ENCODE data around the gene WBP1. TPM values are rescaled to one million over a fixed set of nuclear protein-coding genes. Genes with fewer than 3 reads are reported as not detected.

The WBP1 gene
- total RNA-seq, 1 experiment from 2014 or later = 54.8 TPM

DNA sequence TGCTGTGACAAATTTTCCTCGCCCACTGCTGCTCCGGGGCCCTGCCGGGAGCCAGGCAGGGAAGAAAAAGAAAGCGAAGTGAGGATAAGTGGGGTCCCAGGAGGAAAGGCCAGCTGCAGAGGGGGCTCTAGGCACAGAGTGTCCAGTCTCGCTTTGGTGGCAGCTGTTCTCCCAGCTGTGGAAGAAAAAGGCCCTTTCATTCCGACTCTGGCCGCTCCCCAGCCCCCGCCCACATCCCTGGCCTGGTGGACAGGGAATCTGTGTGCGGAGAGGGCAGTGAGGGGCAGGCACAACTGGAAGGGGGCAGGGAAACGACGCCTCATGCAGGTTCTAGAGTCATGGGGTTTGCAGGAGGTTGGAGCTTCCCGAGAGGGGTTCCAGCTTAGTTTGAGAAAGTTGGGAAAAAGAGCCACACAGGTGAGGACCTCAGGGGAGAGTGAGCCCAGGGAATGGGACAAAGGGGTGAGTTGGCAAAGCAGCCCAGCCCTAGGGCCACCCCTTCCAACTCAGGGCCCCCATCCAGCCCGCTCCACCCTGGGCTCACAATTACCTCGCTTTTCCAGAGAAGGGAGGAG lies 18.3 kb upstream of the WBP1 start:
- CTCF ChIA-PET = interaction anchor here (0.6 to 1.2 kb wide), 7 partner anchors 12 to 147 kb away, joined by 3 to 9 read pairs (median 4); partner anchors contain the start of genes INO80B and WBP1
- no peaks in the 10 kb centered on the region for H3K27me3 Mint-ChIP-seq (ENCODE audit: insufficient read depth, unreplicated experiment)
- Histone ChIP-seq H3K4me3 (ENCODE audit: low read depth, low read length) (peak overlapping the region; percentile 94), H3K36me3 (ENCODE audit: control insufficient read depth, insufficient read depth, low read length) (peaks cover 5% of the 10 kb centered on the region), H3K27me3 (replicated peaks; ENCODE audit: control insufficient read depth, insufficient read depth, low read length) (no peaks in the 10 kb centered on the region), H3K9me3 (no peaks in the 10 kb centered on the region), H3K4me1 (peaks cover 20% of the 10 kb centered on the region; the same call in 1 of the 2 replicates)
- no TSS peak for BruUV-seq (replicated peaks)
- TF ChIP-seq, protein P1, sequence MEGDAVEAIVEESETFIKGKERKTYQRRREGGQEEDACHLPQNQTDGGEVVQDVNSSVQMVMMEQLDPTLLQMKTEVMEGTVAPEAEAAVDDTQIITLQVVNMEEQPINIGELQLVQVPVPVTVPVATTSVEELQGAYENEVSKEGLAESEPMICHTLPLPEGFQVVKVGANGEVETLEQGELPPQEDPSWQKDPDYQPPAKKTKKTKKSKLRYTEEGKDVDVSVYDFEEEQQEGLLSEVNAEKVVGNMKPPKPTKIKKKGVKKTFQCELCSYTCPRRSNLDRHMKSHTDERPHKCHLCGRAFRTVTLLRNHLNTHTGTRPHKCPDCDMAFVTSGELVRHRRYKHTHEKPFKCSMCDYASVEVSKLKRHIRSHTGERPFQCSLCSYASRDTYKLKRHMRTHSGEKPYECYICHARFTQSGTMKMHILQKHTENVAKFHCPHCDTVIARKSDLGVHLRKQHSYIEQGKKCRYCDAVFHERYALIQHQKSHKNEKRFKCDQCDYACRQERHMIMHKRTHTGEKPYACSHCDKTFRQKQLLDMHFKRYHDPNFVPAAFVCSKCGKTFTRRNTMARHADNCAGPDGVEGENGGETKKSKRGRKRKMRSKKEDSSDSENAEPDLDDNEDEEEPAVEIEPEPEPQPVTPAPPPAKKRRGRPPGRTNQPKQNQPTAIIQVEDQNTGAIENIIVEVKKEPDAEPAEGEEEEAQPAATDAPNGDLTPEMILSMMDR (IDR thresholded peaks at IDR 0.05; ENCODE audit: insufficient read depth in 1 of 2, low read depth in 1 of 2, low read length in 1 of 2, severe bottlenecking in 1 of 2, unreplicated experiment in 1 of 2) = no peak
- no peak for DNase-seq
- H3K36me3 Mint-ChIP-seq (ENCODE audit: insufficient read depth, unreplicated experiment) = peaks cover 53% of the 10 kb centered on the region
- H3K9me3 Mint-ChIP-seq (ENCODE audit: unreplicated experiment) = no peaks in the 10 kb centered on the region
- H3K27ac Mint-ChIP-seq (ENCODE audit: unreplicated experiment) = peak overlapping the region; percentile 99
- H3K4me3 Mint-ChIP-seq (ENCODE audit: unreplicated experiment) = peak overlapping the region; percentile 97
- intact Hi-C loops (cut with micrococcal nuclease; ENCODE audit: unreplicated experiment) = loop anchor here (2.0 kb wide), 1 partner anchor 15 kb away; no protein-coding TSS in a partner anchor
- POLR2A ChIA-PET = interaction anchor here (0.7 to 1.5 kb wide), 13 partner anchors 9 to 612 kb away, joined by 3 to 24 read pairs (median 4); partner anchors contain the start of genes INO80B, MOGS, MRPL53 and WBP1
- H3K4me1 Mint-ChIP-seq (ENCODE audit: low read depth, unreplicated experiment) = peaks cover 13% of the 10 kb centered on the region

- CTCF ChIA-PET = interaction anchor here (0.6 to 1.2 kb wide), 7 partner anchors 11 to 148 kb away, joined by 3 to 9 read pairs (median 4); partner anchors contain the start of genes INO80B and WBP1
Observed at GRCh38 chr2:74440378-74441169, 17.7 kb upstream of the WBP1 start.

More at GRCh38 chr2:74440378-74441169, 17.7 kb upstream of the WBP1 start:
- peak overlapping the region; percentile 97 for H3K4me3 Mint-ChIP-seq (ENCODE audit: unreplicated experiment)
- BruUV-seq (replicated peaks) = no TSS peak
- H3K27me3 Mint-ChIP-seq (ENCODE audit: insufficient read depth, unreplicated experiment) = no peaks in the 10 kb centered on the region
- peak overlapping the region; percentile 94 for H3K4me3 ChIP-seq (ENCODE audit: low read depth, low read length)
- H3K9me3 Mint-ChIP-seq (ENCODE audit: unreplicated experiment) = no peaks in the 10 kb centered on the region
- TF ChIP-seq, protein P1 (IDR thresholded peaks at IDR 0.05; ENCODE audit: insufficient read depth in 1 of 2, low read depth in 1 of 2, low read length in 1 of 2, severe bottlenecking in 1 of 2, unreplicated experiment in 1 of 2) = peak in 1 of 2 experiments; percentile 28
- H3K36me3 ChIP-seq (ENCODE audit: control insufficient read depth, insufficient read depth, low read length) = peaks cover 5% of the 10 kb centered on the region
- H3K9me3 ChIP-seq = no peaks in the 10 kb centered on the region
- peaks cover 53% of the 10 kb centered on the region for H3K36me3 Mint-ChIP-seq (ENCODE audit: insufficient read depth, unreplicated experiment)
- no peaks in the 10 kb centered on the region for H3K27me3 ChIP-seq (replicated peaks; ENCODE audit: control insufficient read depth, insufficient read depth, low read length)
- H3K4me1 ChIP-seq = peaks cover 20% of the 10 kb centered on the region; the same call in 1 of the 2 replicates
- POLR2A ChIA-PET = interaction anchor here (0.7 to 1.5 kb wide), 13 partner anchors 10 to 612 kb away, joined by 3 to 24 read pairs (median 4); partner anchors contain the start of genes INO80B, MOGS, MRPL53 and WBP1
- H3K27ac Mint-ChIP-seq (ENCODE audit: unreplicated experiment) = peak overlapping the region; percentile 99
- DNase-seq = peak; percentile 93 to 95
- intact Hi-C loops (cut with micrococcal nuclease; ENCODE audit: unreplicated experiment) = loop anchor here (2.0 kb wide), 1 partner anchor 16 kb away; no protein-coding TSS in a partner anchor
- H3K4me1 Mint-ChIP-seq (ENCODE audit: low read depth, unreplicated experiment) = peaks cover 13% of the 10 kb centered on the region

Measured in Caco-2 (cell line).